Pancreas (tissue), 10 donors: ENCODE results near the gene MRGPRF. TPM values are rescaled to one million over a fixed set of nuclear protein-coding genes. Genes with fewer than 3 reads are reported as not detected.

Source experiments
- ATAC-seq, 4 donors: fragments of 200-7000 bp; cut with Tn5 transposase; one replicate each; pipeline versions ENCODE4 v1.8.0 to v1.9.1; 2020; ENCODE audit warnings: mild to moderate bottlenecking in 4 of 4, moderate library complexity in 4 of 4
- DNase-seq, 6 donors: peaks; one replicate each; pipeline ENCODE4 v3.0.0-alpha.2; 2020
- FAIRE-seq: peaks from 2 replicates; lab custom pipeline; 2012; peaks lifted over from hg19 to GRCh38; lab: Jason Lieb, UNC
- H3K27ac ChIP-seq, 4 donors: fragments of 200-600 bp; sonication (generic); 1 replicate in 3 of 4; 2 replicates in 1 of 4; pipeline versions ENCODE4 v1.5.0 to v1.8.0; 2020
- H3K27me3 ChIP-seq, 4 donors: fragments of 200-600 bp; one replicate each; pipeline ENCODE4 v1.8.0; 2021
- H3K36me3 ChIP-seq, 3 donors: fragments of 200-600 bp; sonication (generic) in 1 of 3; one replicate each; pipeline versions ENCODE4 v1.5.0 to v1.8.0; 2020 to 2021
- H3K4me1 ChIP-seq, 3 donors: fragments of 200-600 bp; one replicate each; pipeline ENCODE4 v1.8.0; 2021
- H3K4me3 ChIP-seq, 4 donors: fragments of 200-600 bp; sonication (generic) in 2 of 4; one replicate each; pipeline versions ENCODE4 v1.5.0 to v1.8.0; 2020 to 2021
- H3K9me3 ChIP-seq, 4 donors: fragments of 200-600 bp; one replicate each; pipeline ENCODE4 v1.8.0; 2021
- CTCF ChIP-seq, 4 donors: fragments of 200-600 bp; sonication (generic) in 3 of 4; IDR thresholded peaks; one replicate each; pipeline versions ENCODE4 v1.5.0 to v1.8.0; 2021; ENCODE audit warnings: antibody characterized with exemption in 4 of 4
- WGBS, 2 donors: extraction: QIAGEN DNeasy Blood & Tissue Kit; methylation state at CpG; one replicate each; pipeline ENCODE4 v1.1.7; 2013; 5-methylcytosine and 5-hydroxymethylcytosine counted together
- intact Hi-C, 3 donors: fragments of 100-400 bp; cut with DNase I; formaldehyde crosslinking; loops; one replicate each; pipeline versions ENCODE4 v1.11.1 to v1.14.2; 2022
- polyA plus RNA-seq, 2 donors: library from polyadenylated mRNA; stranded (reverse); fragments of 200-250 nt; gene quantifications; one replicate each; pipeline ENCODE4 v1.2.3, GENCODE V29; 2013
- total RNA-seq, 6 donors: library from RNA; stranded (reverse); fragmentation: NEBNext Ultra II Directional in 4 of 6; extraction: Animal tissue kit (Norgen Biotek cat#: 25700) in 4 of 6; gene quantifications; one replicate each; pipeline versions ENCODE4 v1.2.1 to v1.2.4, GENCODE V29; 2021 to 2023
- donor health status: healthy with polysubstance abuse.
- donor health status: DM: no; HTN: no; CAD: no; lungs with moderate emphysema.
- donor health status: DM: no; HTN: no; CAD: no.
- donor health status: control.
- donor health status: control.
- donor health status: Bipolar disorder and iron deficiency.
- donor health status: DM: yes; HTN: yes; CAD: no.
- donor health status: DM: no; HTN: no; CAD: no.
- donor health status: DM: no; HTN: no; CAD: no.
- donor health status: DM: yes; HTN: yes; CAD: no.

Gene MRGPRF
- total and polyA plus RNA-seq, 8 donors: 0.37 to 4.2 (median 1.6) TPM

GRCh38 chr11:69053169-69053477 is 40.1 kb upstream of the MRGPRF start:
- Histone ChIP-seq H3K4me3 (no peak overlapping the region), H3K27ac (no peak overlapping the region), H3K9me3 (no peaks in the 10 kb centered on the region), H3K4me1 (peaks cover 0 to 7% (median 4%) of the 10 kb centered on the region in 3 donors), H3K27me3 (no peaks in the 10 kb centered on the region), H3K36me3 (no peaks in the 10 kb centered on the region)
- intact Hi-C loops: no loop called here
- no peak for TF ChIP-seq CTCF (IDR thresholded peaks at IDR 0.05)
- DNase-seq: peak in 1 of 6 donors; percentile 11
- 83 to 87% methylated on average over 9 of the region's 9 CpGs for WGBS, 2 donors
- no peak for ATAC-seq
- no peak for FAIRE-seq

- ATAC-seq: no peak
- peak in 2 of 6 donors; percentile 10 to 26 for DNase-seq
- Histone ChIP-seq H3K4me1 (peaks cover 0 to 7% (median 4%) of the 10 kb centered on the region in 3 donors), H3K9me3 (no peaks in the 10 kb centered on the region), H3K4me3 (no peak overlapping the region), H3K27ac (no peak overlapping the region), H3K36me3 (no peaks in the 10 kb centered on the region), H3K27me3 (no peaks in the 10 kb centered on the region)
- 83 to 84% methylated on average over 17 to 21 of the region's 21 CpGs for WGBS, 2 donors
- no peak for TF ChIP-seq CTCF (IDR thresholded peaks at IDR 0.05)
- intact Hi-C loops: no loop called here
- FAIRE-seq: no peak
Measured at GRCh38 chr11:69052343-69053168, 39.5 kb upstream of the MRGPRF start.

GRCh38 chr11:69051381-69052342 is 38.6 kb upstream of the MRGPRF start:
- 82 to 85% methylated on average over 20 of the region's 20 CpGs for WGBS, 2 donors
- Histone ChIP-seq H3K27ac (no peak overlapping the region), H3K4me1 (peaks cover 0 to 7% (median 4%) of the 10 kb centered on the region in 3 donors), H3K27me3 (no peaks in the 10 kb centered on the region), H3K4me3 (no peak overlapping the region), H3K36me3 (no peaks in the 10 kb centered on the region), H3K9me3 (no peaks in the 10 kb centered on the region)
- DNase-seq: peak in 1 of 6 donors; percentile 9
- ATAC-seq: no peak
- TF ChIP-seq CTCF (IDR thresholded peaks at IDR 0.05): no peak
- intact Hi-C loops: no loop called here
- FAIRE-seq: no peak

GRCh38 chr11:69050592-69051380 is 37.7 kb upstream of the MRGPRF start:
- FAIRE-seq (no peak), DNase-seq (peak in 1 of 6 donors; percentile 24), ATAC-seq (no peak)
- Histone ChIP-seq H3K9me3 (no peaks in the 10 kb centered on the region), H3K4me3 (no peak overlapping the region), H3K27me3 (no peaks in the 10 kb centered on the region), H3K36me3 (no peaks in the 10 kb centered on the region), H3K4me1 (peaks cover 0 to 7% (median 4%) of the 10 kb centered on the region in 3 donors), H3K27ac (no peak overlapping the region)
- no peak for TF ChIP-seq CTCF (IDR thresholded peaks at IDR 0.05)
- intact Hi-C loops: no loop called here
- 77 to 82% methylated on average over 18 of the region's 18 CpGs for WGBS, 2 donors
